SKM-1 treated with dmso at 0.1 percent for 144 hours (cell line): Measurements from ENCODE around the gene BMPR1B.

Experiments used
- DNase-seq: peaks from one replicate; lab custom pipeline; 2025; ENCODE audit not compliant: unreplicated experiment; lab: John Stamatoyannopoulos, UW

Gene BMPR1B

GRCh38 chr4:94757192-94758140 lies at the start of gene BMPR1B:
Gene BMPR1B, plus strand, starts transcription at chr4:94757955. Its CDS starts 346,470 bp downstream, at chr4:95104425.
- no peak for DNase-seq

DNA sequence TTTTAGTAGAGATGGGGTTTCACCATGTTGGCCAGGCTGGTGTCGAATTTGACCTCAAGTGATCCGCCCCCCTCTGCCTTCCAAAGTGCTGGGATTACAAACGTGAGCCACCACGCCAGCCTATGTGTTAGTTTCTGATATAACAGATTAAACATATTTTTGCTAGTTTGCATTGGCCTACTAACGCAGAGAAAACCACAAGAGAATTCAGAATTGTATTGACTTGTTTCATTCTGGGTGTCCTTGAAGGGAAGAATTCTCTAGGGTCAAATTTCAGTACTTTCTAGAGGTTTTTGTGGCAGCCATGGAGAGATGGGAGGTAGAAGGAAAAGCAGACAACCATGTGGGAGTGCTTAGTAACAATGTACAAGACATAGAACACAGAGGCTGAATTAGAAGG lies 46.1 kb upstream of the BMPR1B start:
- no peak for DNase-seq

DNA sequence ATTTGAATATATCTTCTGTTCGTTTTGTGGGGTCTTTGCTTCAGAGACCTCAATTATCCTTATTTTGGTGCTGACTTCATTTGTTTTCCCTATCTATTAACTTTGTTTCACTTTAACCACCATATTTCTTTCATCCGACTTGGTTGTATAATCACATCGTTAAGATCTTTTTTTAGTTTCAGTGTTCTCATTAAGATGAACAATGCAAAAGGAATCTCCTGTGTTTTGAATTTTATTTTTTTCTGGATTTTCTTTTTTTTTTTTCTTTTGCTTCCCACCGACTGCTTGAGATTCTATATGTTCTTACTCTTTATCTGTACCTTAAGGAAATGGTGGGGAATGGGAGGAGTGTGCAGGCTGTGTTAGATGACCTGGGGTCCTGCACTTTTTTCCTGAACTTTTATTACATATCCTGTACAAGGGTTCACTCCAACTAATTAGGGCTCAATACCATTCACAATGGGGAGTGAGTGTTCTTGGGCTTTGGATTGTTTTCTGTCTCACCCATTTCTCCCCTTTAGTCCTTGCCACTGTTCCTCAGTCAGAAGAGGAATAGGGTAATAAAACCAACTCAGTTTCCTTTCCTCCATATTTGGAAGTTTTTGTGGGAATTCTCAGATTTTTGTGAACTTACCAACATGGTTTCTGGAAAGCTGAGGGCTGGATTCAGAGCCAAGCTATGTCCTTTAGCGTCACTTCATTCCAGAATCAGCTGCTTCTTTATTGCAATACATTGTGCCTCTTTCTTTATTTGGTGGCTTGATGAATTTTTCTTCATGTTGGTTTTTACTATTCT lies 43.2 kb upstream of the BMPR1B start:
- DNase-seq = no peak

DNA sequence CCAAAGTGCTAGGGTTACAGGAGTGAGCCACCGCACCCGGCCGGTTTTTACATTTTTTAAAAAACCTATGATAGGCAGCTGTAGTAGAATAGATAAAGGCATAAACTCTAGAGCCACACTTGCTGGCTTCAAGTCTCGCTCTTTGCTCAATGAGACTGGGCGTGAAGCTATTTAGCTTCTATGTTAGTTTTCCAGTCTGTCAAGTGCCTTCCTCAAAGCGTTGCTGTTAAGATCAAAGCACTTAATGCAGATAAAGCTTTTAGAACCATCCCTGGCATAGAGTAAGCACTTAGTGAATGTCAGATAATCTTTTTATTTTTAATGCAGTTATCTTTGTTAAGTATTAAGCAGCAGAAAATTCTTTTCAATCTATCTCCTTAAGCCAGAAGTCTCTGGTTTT lies 42.0 kb upstream of the BMPR1B start:
- no peak for DNase-seq

GRCh38 chr4:94721310-94721709 lies 36.4 kb upstream of the BMPR1B start:
- DNase-seq = no peak

DNA sequence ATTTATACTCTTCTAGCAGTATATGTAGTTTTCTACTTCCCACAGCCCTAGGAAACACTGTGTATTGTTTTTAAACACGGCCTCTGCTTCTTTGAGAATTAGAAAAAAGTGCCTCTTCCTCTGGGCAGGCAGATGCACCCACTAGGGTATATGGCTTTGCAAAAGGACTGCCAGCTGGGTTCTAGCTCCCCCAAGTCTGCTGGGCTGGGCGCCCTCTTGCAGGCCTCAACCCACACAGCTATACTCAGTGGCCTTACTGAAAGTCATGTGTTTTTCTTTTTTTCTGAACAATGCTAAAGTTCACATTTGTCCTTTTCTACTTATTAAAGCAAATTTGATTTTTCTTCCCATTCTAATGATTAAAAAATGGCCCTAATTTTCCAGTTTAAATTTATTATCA lies 35.5 kb upstream of the BMPR1B start:
- DNase-seq = no peak

DNA sequence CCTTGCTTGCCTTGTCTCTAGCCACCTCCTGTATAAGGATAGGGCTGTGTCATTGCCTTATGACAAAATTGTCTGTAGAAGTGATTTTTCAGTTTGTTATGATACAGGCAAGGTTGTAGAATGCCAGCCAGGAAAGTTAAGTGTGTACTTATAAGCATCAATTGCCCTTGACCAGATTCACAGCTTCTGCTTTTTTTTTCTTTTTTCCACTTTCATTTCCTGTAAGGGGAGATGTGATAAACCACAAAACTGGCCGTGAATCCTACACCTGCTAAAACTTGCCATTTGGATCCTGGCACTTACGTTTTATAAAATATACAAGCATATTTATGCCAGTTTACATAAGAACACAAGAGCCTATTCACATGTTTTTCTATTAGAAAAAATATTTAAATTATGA lies 35.0 kb upstream of the BMPR1B start:
- peak; percentile 11 for DNase-seq

DNA sequence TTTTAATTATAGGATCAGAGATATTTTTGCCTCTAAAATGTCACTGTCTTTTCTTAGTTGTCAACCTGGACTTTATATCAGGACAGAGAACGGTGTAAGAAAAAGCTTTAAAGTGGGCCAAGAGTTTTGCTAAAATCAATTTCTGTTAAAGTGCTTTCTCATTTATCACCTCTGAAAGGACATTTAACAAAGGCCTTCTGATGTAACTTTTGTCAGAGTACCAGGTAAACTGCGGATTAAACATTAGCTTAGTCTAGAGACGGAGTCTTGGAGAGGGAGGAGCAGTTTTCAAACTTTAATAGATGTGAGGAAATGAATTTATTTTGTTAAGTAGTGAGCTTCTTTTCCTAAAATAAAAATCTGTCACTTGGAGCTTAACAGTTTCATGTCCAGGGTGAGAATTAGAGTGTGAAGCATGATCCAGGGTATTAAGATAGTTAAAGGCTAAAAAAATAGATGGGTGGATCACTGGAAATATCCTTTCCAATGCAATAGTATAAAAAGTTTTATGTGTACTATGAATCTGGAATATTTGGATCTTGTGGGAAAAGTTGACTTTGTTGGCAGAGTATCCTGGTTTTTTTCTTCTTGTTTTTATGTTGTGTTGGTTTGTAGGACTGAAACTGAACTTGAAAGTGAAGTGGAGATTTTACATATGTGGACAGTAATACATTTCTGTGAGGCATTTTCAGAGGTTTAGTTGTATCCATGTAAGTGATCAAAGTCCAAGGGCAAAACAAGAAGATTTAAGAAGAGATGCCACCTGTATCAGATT lies 33.6 kb upstream of the BMPR1B start:
- DNase-seq = no peak

DNA sequence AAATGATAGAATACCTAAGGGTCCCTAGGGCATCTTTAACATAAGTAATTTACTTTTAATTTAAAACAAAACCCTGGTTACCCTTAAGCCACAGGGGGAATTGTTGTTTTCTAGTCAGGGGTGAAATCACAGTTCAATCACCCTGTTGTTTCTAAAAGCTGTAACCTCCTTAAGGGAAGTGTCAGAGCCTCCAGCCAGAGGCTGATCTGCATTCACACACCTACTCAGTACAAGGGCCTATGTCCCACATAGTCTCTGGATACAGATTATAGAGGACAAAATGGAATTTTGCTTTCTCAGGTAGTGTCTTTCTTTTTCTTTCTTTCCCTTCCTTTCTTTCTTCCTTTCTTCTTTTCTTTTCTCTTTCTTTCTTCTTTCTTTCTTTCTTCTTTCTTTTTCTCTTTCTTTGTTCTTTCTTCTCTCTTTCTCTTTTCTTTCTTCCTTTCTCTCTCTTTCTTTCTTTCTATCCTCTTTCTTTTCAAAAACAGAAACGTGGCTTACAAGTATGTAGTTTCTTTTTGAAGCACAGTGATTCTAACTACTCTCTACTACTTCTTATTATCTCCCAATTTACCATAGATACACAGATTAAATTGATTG lies 31.1 kb upstream of the BMPR1B start:
- no peak for DNase-seq

- DNase-seq = no peak
Observed at GRCh38 chr4:94728056-94728766, 29.5 kb upstream of the BMPR1B start.

DNA sequence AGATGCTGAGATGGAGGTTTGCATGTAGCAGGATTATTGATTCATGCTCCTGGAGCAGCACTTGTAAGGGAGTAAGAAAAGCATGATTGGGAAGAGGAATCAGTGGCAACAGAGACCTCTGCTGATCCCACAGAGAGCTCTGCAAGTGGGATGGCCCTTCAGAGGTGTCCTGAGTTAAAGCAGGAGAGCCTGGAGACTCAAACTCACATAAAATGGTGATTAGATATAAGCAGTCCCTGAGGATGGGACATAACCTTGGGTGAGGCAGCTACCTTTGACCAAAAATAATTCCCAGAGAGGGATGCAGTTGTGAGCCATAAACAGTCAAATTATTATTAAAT lies 25.4 kb upstream of the BMPR1B start:
- DNase-seq = no peak

- DNase-seq = no peak
Observed at GRCh38 chr4:94739741-94740140, 18.0 kb upstream of the BMPR1B start.

- DNase-seq = no peak
Observed at GRCh38 chr4:94741304-94741703, 16.5 kb upstream of the BMPR1B start.

GRCh38 chr4:94743838-94744237 lies 13.9 kb upstream of the BMPR1B start:
- no peak for DNase-seq

DNA sequence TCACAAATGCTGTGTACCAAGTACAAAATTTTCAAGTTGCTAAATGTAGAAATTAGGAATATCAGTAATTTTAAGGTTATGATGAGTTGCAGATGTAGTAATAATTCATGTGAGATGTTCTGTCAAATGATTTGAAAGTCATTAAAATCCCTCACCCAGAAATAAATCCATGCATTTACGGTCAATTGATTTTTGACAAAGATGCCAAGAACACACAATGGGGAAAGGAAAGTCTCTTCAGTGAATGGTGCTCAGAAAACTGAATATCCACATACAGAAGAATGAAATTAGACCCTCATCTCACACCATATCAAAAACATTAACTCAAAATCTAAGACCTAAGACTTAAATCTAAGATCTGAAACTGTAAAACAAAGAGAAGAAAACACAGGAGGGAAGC lies 12.9 kb upstream of the BMPR1B start:
- DNase-seq = no peak

- DNase-seq = no peak
Observed at GRCh38 chr4:94746746-94747145, 11.0 kb upstream of the BMPR1B start.

DNA sequence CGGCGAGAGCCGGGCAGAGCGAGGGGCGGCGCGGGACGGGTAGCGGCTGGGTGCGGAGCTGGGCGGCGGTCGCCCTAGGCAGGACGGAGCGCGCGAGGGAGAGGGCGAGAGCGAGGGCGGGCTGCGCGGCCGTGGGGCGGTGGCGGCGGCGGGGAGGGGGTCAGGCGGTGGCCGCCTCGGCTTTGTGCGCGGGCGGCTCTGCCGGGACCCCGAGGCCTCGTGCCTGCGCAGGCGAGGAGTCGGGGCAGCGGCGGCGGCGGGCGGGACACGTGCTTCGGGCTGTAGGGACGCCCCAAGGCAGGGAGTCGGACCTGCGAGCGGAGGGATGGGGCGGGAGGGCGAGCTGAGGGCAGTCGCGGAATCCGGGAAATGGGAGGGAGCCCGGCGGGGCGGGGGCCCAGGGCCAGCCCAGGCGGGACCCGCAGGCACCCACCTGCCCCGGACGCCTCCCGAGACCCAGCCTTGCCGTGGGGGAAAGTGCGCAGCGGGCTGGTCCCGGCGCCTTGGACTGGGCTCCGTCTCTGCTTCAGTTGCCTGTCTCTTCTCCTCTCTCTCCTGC lies 465 bp downstream of the BMPR1B start:
- no peak for DNase-seq

- no peak for DNase-seq
Observed at GRCh38 chr4:94758700-94759399, 1.1 kb downstream of the BMPR1B start.

DNA sequence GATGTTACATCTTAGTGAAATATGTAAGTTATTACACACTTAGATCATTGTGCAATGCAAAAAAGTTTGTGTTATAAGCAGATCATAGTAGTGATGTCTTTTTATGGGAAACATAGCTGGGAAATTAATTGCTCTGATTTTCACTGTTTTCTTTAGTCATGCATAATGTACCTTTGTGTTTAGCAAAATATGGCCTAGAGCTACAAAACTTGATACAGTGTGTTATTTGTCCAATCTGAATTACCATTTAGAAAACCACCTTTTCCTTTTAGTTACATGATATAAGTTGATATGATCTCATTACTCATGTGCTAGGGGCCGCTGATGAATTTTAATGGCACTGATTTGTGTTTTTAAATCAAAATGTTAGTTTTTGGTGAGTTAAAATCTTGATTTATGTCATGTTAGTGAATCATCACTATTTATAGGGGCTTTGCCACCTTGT lies 2.0 kb downstream of the BMPR1B start:
- DNase-seq = no peak
